T-helper 2 cell treated with Interferon-gamma antibody and Interleukin-4, amounts not matched to agents 100 ng/mL and 5 ng/mL, for 36 hours (primary cell): Measurements from ENCODE around the gene RPTOR. TPM values are rescaled to one million over a fixed set of nuclear protein-coding genes. Genes with fewer than 3 reads are reported as not detected.

Experiments used
- intact Hi-C: fragments of 100-400 bp; cut with micrococcal nuclease; formaldehyde crosslinking; loops from one replicate; pipeline ENCODE4 v1.15.1; 2023
- total RNA-seq: library from RNA; stranded (reverse); gene quantifications from 2 replicates; pipeline ENCODE4 v1.2.3, GENCODE V29; 2022

RPTOR gene
- total RNA-seq, 1 donor from 2014 or later: 78.5 TPM

DNA sequence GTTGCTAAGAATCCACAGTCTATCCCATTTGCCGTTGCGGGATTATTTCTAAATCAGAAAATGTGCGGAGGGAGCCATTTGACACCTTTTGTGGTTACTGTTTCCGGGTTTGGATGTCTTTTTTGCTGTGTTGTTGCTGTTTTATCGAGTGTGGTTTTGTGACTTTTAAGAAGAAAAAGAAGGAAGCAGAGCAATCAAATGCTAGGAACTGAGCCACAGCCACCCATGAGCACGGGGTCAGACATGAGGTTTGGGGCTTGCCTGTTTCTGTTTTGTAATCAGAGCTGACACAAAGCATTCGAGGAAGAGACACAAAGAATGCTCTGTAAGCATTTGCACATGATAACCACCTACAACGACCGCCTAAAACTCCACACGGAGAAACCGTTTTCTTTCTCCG, 393.9 kb downstream of the RPTOR start:
- intact Hi-C loops: loop anchor here (2.0 to 5.0 kb wide), 2 partner anchors 48 to 61 kb away; no protein-coding TSS in a partner anchor

DNA sequence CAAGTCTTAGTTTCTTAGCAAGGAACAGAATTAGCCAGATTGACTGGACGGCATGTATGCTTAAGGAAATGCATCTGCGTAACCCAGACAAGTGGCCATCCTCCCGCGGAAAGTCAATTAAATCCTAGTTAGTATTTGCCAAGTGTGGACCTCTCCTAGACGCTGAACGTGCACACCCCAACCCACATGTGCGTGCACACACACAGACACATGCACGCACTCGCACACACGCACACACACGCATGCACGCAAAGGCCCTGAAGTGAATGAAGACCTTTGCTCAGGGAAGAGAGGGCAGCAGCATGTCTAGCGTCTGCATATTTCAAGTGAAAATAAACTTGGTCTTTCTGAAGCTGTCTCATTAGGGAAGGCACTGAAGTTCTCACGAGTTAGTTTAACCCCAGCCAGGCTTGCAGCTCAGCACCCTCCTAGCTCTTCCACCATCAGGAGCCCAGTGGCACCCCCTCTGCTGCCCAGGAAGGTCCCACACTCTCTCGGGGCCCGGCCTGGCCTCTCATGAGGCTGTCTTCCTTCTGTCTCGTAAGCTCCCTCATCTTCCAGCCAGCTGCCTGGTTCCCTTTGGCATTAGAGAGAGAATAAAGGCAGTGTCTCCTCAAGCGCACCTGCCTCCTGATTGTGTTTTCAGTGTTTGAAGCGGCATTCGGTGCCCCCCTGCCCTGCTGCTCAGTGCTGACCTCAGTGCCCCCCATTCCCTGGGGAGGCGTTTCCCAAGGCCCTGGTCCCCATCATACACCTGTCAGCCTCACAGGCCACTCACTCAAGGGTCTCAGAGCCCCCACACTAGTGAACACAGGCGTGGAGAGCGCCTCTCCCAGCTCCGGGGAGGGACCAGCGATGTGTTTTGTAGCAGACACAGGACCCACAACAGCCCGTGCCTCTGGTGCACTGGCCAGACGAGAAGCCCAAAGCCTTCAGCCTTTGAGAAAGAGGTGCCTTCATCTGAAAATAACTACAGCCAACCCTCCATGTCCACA, 394.8 kb downstream of the RPTOR start:
- intact Hi-C loops: loop anchor here (2.0 to 5.0 kb wide), 2 partner anchors 49 to 62 kb away; no protein-coding TSS in a partner anchor

- intact Hi-C loops: no loop called here
Measured at GRCh38 chr17:80940171-80941123, 395.8 kb downstream of the RPTOR start.

GRCh38 chr17:80941171-80941570, 396.5 kb downstream of the RPTOR start:
- intact Hi-C loops: no loop called here

- intact Hi-C loops: no loop called here
Measured at GRCh38 chr17:80941743-80942422, 397.2 kb downstream of the RPTOR start.

DNA sequence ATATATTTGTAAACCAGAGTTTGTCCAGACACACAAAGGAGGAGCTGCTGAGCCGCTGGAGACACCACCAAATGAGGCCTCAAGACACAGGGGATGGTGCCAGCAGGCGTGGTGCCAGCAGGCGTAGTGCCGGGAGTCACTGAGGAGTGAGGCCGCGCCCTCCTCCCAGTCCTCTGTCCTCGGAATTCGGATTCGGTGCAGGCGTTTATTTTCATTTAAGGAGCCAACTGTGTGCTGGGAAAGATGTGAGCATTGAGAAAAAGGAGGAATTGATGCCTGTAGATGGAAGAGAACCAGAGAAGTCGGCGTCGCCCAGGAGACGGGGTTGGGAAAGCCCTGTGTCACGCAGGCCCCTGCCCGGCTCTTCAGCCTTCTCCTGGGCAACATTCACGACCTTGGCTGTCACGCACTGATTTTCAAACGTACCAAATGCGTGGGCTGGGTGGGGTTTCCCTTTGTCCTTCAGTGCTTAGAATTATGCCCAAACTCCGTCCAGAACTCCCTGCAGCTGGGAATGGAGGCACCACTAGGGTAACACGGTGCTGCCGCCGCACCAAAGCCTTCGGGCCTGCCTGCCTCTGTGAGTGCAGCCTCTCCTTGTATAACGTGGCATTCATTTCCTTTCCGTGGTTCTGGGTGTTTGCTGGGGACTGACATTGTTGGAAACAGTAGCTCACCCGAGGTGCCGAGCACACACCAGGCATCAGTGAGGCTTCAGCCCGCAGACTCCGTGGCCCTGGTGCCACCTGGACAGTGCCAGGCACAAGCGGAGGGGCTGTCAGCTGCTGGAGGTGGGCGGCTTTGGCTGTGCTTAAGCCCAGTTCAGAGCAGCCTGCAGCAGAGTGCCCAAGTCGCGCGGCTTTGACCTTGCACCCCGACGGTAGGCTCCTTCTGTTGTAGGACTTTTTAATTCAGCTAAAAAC, 398.0 kb downstream of the RPTOR start:
- intact Hi-C loops: no loop called here

DNA sequence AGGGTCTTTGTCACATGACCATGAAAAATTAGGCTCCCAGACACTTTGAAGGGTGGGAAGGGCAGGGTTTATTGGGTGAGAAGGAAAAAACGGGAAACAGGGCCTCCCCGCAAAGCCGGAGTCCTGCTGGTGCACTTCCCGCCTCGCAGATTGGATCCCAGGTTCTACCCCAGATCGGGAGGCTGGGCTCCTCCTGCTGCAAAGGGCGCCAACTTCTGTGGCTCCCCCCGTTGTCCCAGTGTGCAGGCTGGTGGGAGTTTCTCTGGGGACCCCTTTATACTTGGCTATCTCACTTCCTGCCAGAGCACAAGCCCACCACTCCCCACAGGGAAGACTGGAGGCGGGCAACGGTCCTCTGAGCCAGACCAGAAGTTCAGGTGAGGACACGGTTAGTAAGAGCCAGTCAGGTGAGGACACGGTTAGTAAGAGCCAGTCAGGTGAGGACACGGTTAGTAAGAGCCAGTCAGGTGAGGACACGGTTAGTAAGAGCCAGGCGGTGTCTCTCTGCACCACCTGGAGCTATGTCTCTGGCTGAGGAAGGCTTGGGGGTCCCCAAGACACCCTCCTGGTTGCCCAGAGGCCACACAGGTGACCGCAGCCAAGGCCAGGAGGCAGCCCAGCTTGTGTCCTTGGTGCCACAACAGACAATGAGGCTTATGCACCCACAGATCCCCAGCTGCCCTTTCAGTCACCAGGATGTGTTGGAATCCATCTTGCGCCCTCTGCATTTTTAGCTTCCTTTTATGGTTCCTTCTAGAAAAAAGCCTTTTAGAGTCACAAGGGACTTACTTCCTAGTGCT, 398.9 kb downstream of the RPTOR start:
- intact Hi-C loops: no loop called here

- intact Hi-C loops: no loop called here
Measured at GRCh38 chr17:80944326-80944725, 399.7 kb downstream of the RPTOR start.

DNA sequence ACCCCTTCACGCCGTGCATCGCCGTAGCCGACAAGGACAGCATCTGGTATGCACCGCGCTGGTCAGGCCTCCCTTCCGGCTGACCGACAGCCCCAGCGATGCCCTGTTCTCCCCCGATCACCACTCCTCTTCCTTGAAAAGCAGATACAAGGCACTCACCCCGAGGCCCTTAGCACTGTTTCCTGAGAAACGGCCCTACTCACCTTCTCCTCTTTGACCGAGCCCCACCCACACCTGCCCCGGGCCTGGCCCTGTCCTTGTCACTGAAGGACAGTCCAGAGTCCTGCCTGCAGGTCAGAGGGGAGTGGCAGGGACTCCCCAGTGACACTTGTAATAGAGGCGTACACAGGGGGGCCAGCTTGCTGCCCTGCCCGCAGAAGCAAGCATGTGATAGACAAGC, 401.1 kb downstream of the RPTOR start:
- intact Hi-C loops: no loop called here

- intact Hi-C loops: no loop called here
Measured at GRCh38 chr17:80946449-80946848, 401.8 kb downstream of the RPTOR start.

GRCh38 chr17:80947200-80947940, 402.7 kb downstream of the RPTOR start:
- intact Hi-C loops: no loop called here

DNA sequence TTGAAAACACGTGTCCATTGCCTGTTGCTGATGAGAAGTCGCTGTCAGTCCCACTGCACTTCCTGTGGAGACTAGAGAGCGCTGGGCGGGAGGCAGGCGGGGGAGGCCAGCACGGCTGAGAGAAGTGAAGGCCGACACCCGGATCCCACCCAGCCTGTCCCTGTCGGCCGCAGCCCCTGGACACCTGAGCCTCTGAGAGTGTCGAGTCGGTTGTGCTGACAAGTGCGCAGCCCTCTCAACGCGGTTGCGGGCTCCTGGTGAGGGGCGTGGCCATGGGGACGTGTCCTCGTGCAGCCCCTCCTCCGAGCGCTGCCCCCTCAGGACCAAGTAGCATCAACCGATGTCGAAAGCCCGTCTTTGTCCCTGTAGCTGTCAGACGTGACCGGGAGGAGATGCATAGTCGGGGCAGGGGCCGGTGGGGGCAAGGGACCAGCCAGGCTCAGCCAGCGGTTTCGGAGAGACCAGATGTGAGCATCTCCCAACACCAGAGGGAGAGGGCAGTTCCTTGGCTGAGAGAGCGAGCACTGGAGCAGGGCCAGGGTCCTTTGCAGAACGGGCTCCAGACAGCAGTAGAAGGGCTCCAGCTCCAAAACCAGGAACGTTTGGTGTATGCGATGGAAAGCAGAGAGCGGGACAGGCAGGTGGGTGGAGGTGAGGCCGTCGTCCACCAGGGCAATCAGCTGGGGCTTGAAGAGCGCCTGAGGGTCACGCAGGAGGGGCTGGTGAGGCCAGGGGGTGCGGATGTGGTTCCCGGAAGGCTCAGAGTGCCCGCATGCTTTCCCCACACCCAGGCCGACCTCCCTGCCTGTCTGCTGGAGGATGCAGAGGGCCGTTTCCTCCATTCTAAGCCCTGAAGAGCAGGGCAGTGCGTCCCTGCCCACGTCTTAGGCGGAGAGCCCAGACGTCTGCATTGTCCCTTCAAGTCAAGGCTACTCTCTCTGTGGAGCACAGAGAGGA, 403.7 kb downstream of the RPTOR start:
- intact Hi-C loops: no loop called here

DNA sequence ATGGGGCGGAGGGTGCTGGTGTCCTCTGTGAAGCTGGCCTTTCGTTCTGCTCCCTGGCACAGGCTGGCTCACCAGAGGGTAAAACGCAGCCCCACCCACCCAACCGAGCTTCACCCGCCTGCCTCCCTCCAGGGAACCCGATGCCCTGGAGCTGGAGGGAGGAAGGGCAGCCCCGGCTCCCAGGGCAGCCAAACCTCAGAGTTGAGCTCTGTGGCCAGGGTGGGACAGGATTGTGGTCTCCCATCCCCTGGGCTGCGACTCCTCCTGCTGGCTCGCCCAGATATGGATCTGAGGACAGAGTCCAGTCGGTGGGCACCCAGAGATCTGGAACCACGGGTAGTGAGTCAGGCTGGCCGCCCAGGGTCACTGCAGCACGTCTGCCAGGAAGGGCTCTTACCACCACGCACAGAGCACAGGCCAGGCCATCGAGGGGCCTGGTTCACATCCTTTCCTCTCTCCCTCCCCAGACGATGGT, 404.4 kb downstream of the RPTOR start:
- intact Hi-C loops: no loop called here

DNA sequence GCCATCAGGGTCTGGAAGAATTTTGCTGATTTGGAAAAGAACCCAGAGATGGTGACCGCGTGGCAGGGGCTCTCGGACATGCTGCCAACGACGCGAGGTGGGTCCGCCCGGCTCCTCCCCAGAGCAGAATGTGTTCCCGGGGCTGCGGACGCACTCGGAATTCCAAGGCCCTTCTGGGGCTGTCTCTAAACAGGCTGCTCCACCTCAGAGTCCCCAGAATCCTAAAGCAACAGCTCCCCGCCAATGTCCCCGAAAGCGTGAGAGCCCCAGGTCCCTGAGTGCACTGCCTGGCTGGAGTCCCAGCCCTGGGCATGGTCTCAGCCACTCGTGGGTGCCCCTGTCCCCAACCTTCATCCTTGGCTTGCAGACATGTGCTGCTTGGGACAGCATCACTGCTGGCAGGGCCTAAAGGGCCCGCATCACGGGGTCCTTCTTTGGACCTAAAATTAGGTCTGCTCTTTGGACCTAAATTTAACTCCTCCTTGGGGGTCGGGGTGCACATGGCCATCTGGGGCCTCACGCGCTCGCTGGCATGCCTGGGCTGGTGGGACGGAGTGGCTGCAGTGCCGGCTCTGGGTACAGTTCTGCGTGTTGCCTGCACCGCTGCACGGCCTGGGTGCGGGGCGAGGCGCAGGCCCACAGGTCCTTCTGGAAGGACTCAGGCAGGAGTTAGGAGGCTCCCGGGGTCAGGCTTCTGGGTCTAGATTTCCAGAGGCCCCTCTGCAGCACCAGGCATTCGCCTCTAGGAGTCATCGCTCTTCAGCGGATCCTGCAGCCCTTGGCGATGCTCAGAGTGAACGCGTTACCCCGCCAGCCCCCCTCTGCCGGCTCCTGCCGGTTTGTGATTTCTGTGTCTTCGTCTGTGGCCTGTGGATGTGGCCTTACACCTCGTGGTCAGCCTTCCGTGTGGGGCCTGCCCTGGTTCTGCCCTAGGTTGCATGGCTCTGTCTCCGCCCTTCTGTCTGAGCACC, 405.1 kb downstream of the RPTOR start:
- intact Hi-C loops: no loop called here

DNA sequence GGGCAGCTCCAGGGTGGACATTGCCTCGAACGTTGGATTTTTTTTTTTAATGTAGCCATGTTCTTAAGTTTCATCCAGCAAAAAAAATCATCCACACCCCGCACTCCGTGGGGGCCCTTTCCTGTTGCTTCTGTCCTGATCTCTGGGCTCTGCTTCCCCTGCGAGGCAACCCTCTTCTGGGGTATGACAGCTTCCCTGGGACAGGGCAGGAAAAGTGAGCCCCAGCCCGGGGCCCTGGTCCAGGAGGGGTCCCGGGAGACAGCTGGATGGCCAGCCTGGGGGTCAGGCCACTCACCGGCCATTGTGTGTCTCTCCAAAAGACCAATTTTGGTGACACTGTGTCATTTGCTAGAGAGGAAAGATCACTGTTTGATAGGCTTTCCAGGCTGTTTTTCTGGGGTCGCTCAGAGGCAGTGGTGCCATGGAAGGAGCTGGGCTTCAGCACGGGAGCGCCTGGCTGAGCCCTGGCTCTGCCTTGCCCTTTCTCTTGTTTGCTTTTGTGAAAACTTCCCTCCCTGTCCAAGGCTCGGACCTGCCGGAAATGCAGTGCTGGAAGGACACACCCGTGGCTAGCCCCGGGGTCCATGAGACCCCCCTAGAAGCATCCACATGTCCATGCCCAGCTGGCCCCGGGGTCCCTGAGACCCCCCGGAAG, 406.0 kb downstream of the RPTOR start:
- intact Hi-C loops: no loop called here
